NCI-H2196 treated with DMSO at 0.1 percent for 48 hours (cell line): ENCODE data around the gene TAS1R2.
"Not testable (repeated sequence)": the region's sequence is repeated elsewhere in the genome, so short reads cannot be mapped to it uniquely, and the experiment has no call there.

Experiments
- DNase-seq: peaks from one replicate; lab custom pipeline; 2025; ENCODE audit not compliant: unreplicated experiment; lab: John Stamatoyannopoulos, UW

TAS1R2 gene

GRCh38 chr1:18859560-18859959, at the start of gene TAS1R2:
TSS of gene TAS1R2 (minus strand) at chr1:18859660. CDS start at chr1:18859660, 0 bp downstream.
- no peak for DNase-seq

GRCh38 chr1:18907917-18908845, 48.7 kb upstream of the TAS1R2 start:
- DNase-seq = no peak

DNA sequence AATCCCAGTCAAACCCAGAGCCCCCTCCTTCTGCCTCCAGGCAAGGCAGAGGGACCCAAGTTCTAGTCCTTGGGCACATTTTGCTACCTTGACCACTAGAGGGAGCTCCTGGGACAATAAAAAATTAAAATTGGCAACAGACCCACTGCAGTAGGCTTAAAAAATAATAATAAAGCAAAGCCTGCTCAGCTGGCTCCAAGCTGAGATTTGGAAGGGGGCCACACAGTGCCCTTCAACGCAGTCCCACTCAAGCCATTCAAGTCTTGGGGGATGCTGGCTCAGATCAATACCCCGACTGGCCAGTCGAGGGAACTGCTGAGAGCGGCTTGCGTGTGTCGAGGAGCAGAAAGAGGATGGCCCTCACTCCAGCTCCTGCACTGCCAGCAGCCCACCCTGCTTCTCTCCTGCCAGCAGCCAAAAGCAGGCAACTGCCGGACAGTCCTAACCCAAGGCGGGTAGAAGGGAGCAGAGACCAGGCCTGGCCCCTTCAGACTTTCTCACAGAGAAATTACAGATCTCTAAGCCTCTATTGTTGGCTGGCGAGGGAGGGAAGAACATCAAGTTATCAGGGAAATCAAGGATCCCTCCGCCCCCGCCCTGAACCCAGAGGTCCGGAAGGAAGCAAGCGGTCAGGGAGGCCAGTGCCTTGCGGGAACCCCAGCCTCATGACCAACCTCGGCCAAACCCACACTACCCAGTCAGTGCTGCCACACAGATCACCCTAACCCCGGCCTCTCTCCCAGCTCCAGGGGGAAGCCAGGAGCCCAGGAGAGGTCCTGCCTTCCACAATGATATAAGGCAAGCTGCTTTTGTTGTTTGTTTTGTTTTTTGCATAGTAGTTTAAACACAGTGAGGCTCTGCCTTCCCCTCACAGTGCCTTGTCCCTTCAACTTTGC, 47.8 kb upstream of the TAS1R2 start:
- no peak for DNase-seq

DNA sequence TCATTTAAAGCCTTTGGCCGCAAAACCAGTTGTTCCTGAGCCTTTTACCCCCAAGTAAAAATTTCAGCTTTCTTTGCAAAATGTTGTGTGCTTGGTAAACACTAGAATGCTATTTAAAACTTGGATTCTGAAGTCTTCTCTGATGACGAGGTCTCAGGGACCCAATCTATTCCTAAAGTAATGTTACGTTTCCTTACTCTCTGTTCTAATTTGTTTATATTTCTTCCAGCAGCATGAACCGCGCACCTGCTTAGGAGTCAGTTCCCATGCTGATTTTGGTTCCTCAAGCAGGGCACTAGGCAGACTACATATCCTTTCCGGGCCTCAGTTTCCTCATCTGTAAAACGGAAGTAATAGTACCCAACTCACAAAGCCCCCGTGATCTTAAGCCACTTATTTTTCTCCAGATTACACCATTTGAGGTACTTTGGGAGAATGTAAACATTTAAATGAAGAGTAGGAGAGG, 43.9 kb upstream of the TAS1R2 start:
- DNase-seq = no peak

GRCh38 chr1:18902523-18903290, 43.2 kb upstream of the TAS1R2 start, which contains the start of gene ALDH4A1:
TSS of gene ALDH4A1 (minus strand) at chr1:18902555. CDS start at chr1:18902523, 32 bp downstream.
- peak; percentile 71 for DNase-seq

GRCh38 chr1:18901952-18902522, 42.6 kb upstream of the TAS1R2 start:
- no peak for DNase-seq

- no peak for DNase-seq
Observed at GRCh38 chr1:18901147-18901951, 41.9 kb upstream of the TAS1R2 start.

- no peak for DNase-seq
Observed at GRCh38 chr1:18900303-18900841, 40.9 kb upstream of the TAS1R2 start.

- no peak for DNase-seq
Observed at GRCh38 chr1:18899363-18900049, 40.0 kb upstream of the TAS1R2 start.

DNA sequence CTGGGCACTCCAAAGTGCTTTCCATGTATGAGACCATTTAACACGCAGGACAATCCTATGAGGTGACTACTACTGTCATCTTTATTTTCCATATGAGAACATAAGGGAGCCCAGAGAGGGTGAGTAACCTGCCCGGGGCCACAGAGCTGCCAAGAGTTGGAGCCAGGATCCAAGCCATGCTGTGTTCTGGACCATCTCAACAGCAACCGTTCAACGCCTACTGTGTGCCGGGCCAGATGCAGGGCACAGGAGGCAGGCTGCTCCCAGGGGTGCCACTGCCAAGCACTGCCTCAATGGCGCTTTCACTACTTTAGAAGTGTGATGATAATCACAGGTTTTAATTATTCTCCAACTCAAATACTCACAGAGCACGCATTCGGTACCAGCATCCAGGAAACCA, 39.1 kb upstream of the TAS1R2 start:
- DNase-seq = no peak

- no peak for DNase-seq
Observed at GRCh38 chr1:18895317-18895716, 35.9 kb upstream of the TAS1R2 start.

GRCh38 chr1:18893120-18893519, 33.7 kb upstream of the TAS1R2 start:
- no peak for DNase-seq

GRCh38 chr1:18891858-18892257, 32.4 kb upstream of the TAS1R2 start:
- not testable (repeated sequence) for DNase-seq

GRCh38 chr1:18891426-18891780, 31.9 kb upstream of the TAS1R2 start:
- DNase-seq = no peak

- no peak for DNase-seq
Observed at GRCh38 chr1:18890706-18891425, 31.4 kb upstream of the TAS1R2 start.

DNA sequence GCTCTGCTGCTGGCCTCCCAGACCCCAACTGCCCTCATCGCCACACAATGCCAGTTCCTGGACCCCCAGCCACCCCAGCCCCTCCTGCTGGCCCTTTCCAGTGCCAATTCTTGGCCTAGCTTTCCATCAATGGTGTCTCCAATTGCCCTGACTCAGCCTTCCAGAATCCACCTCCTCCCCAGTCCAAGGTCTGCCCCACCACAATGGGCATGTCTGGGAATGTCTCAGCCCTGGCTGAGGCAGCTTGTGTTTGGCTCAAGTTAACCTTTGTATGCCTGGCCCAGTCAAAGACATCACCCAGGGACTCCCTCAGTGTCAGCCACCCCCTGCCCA, 26.5 kb upstream of the TAS1R2 start:
- no peak for DNase-seq

DNA sequence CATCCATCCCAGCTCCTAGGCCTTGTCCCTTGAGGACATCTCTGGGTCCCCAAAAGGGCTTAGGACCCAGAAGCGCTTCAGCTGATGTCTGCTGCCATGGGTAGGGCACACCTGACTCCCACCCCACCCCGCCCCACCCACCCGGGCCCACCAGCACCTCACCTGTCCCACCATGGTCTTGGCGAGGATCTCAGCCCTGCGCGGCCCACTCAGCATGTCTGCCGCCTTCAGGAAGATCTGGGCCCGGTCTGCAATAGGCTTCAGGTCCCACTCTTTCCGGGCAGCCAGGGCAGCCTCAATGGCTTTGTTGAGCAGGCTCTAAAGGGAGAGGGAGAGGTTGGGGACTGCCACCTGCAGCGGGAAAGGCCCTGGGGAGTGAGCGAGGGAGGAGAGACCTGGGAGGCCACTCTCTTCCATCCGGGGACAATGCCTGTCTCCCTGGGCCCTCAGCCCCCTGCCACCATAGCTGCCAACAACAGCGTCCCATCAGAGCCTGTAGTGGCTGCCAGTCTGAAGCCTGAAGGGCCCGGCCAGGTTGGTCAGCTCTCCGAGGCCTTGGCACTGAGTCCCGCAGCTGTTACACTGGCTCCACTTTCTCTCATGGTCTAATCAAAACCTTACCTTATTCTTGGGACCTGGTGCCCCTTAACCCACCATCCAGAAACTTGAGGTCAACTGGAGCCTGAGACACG, 26.0 kb upstream of the TAS1R2 start:
- no peak for DNase-seq

- no peak for DNase-seq
Observed at GRCh38 chr1:18884727-18885126, 25.3 kb upstream of the TAS1R2 start.
